ENCODE results near the gene ICA1. TPM values are rescaled to one million over a fixed set of nuclear protein-coding genes. Genes with fewer than 3 reads are reported as not detected.

The ICA1 gene
- total RNA-seq, 1 experiment from 2014 or later, result not detected

GRCh38 chr7:8162181-8162580, 99.8 kb downstream of the ICA1 start:
- Histone ChIP-seq H3K27ac (ENCODE audit: low read depth, low read length, poor library complexity, severe bottlenecking) (no peak overlapping the region), H3K4me3 (ENCODE audit: low read depth, low read length, poor library complexity, severe bottlenecking) (no peak overlapping the region), H3K27me3 (replicated peaks; ENCODE audit: insufficient read depth, low read depth, low read length, poor library complexity) (no peaks in the 10 kb centered on the region), H3K9me3 (ENCODE audit: low read depth, low read length, poor library complexity, severe bottlenecking) (no peaks in the 10 kb centered on the region), H3K36me3 (ENCODE audit: insufficient read depth, low read length, poor library complexity, severe bottlenecking) (no peaks in the 10 kb centered on the region), H3K4me1 (ENCODE audit: insufficient read depth, low read length, poor library complexity, severe bottlenecking) (no peaks in the 10 kb centered on the region)
- TF ChIP-seq EZH2 (IDR thresholded peaks at IDR 0.05; ENCODE audit: borderline replicate concordance, low read depth, low read length, poor library complexity, severe bottlenecking), result no peak
- TF ChIP-seq CTCF (conservative IDR thresholded peaks at IDR 0.05; ENCODE audit: low read depth, low read length), result no peak
- no TSS peak for BruUV-seq (replicated peaks)
- ChIA-PET POLR2A (ENCODE audit: low non-redundant PET) (no interaction called here), CTCF (no interaction called here)
- intact Hi-C loops (cut with micrococcal nuclease; ENCODE audit: unreplicated experiment), result no loop called here
- DNase-seq (ENCODE audit: low spot score), result no peak

- TF ChIP-seq CTCF (conservative IDR thresholded peaks at IDR 0.05; ENCODE audit: low read depth, low read length) (no peak), EZH2 (IDR thresholded peaks at IDR 0.05; ENCODE audit: borderline replicate concordance, low read depth, low read length, poor library complexity, severe bottlenecking) (no peak)
- no peak for DNase-seq (ENCODE audit: low spot score)
- no peak overlapping the region for H3K4me3 ChIP-seq (ENCODE audit: low read depth, low read length, poor library complexity, severe bottlenecking)
- no peaks in the 10 kb centered on the region for H3K36me3 ChIP-seq (ENCODE audit: insufficient read depth, low read length, poor library complexity, severe bottlenecking)
- ChIA-PET POLR2A (ENCODE audit: low non-redundant PET) (no interaction called here), CTCF (no interaction called here)
- BruUV-seq (replicated peaks), result no TSS peak
- no peak overlapping the region for H3K27ac ChIP-seq (ENCODE audit: low read depth, low read length, poor library complexity, severe bottlenecking)
- intact Hi-C loops (cut with micrococcal nuclease; ENCODE audit: unreplicated experiment), result loop anchor here (1.0 kb wide), 1 partner anchor 9 kb away; no protein-coding TSS in a partner anchor
- no peaks in the 10 kb centered on the region for H3K9me3 ChIP-seq (ENCODE audit: low read depth, low read length, poor library complexity, severe bottlenecking)
- H3K27me3 ChIP-seq (replicated peaks; ENCODE audit: insufficient read depth, low read depth, low read length, poor library complexity), result no peaks in the 10 kb centered on the region
- no peaks in the 10 kb centered on the region for H3K4me1 ChIP-seq (ENCODE audit: insufficient read depth, low read length, poor library complexity, severe bottlenecking)
These were observed 100.6 kb downstream of the ICA1 start for GRCh38 chr7:8161364-8161828.

DNA sequence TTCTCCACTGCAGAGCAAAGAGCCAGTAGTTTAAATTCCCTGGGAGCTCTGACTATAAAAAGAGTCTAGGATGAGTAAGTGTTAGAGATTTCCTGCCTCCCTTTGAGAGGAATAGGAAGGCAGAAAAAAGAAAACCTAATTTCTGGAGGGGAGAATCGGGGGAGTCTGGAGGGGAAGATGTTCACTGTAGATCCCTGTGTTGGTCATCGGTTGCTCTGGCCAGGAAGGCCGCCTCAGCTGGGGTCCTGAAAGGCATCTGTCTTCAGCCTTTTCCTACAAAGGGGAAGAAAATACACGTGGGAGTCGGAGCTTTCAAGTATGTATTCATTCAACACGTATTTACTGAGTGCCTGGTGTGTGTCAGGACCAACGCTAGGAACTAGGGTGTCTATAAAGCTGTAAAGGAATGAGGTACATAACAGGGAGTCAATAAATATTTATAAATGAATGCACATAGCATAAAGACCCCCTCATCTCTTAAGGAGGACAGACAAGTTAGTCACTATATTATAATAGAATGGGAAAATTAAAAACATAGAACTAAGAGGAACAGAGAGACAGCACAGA, 101.1 kb downstream of the ICA1 start:
- no peaks in the 10 kb centered on the region for H3K27me3 ChIP-seq (replicated peaks; ENCODE audit: insufficient read depth, low read depth, low read length, poor library complexity)
- TF ChIP-seq EZH2 (IDR thresholded peaks at IDR 0.05; ENCODE audit: borderline replicate concordance, low read depth, low read length, poor library complexity, severe bottlenecking) (no peak), CTCF (conservative IDR thresholded peaks at IDR 0.05; ENCODE audit: low read depth, low read length) (no peak)
- H3K4me3 ChIP-seq (ENCODE audit: low read depth, low read length, poor library complexity, severe bottlenecking), result no peak overlapping the region
- DNase-seq (ENCODE audit: low spot score), result no peak
- no peaks in the 10 kb centered on the region for H3K9me3 ChIP-seq (ENCODE audit: low read depth, low read length, poor library complexity, severe bottlenecking)
- ChIA-PET POLR2A (ENCODE audit: low non-redundant PET) (no interaction called here), CTCF (no interaction called here)
- intact Hi-C loops (cut with micrococcal nuclease; ENCODE audit: unreplicated experiment), result loop anchor here (1.0 kb wide), 1 partner anchor 9 kb away; no protein-coding TSS in a partner anchor
- no peak overlapping the region for H3K27ac ChIP-seq (ENCODE audit: low read depth, low read length, poor library complexity, severe bottlenecking)
- no TSS peak for BruUV-seq (replicated peaks)
- H3K36me3 ChIP-seq (ENCODE audit: insufficient read depth, low read length, poor library complexity, severe bottlenecking), result no peaks in the 10 kb centered on the region
- H3K4me1 ChIP-seq (ENCODE audit: insufficient read depth, low read length, poor library complexity, severe bottlenecking), result no peaks in the 10 kb centered on the region

Data from A673 (cell line).